DOHH2 (cell line): ENCODE measurements around the gene MTHFD2L.
A peak's percentile ranks its signal among the peaks of the same experiment; 100 is the strongest.

ENCODE experiments used
- H3F3A ChIP-seq: fragments of 200-600 bp; sonication (generic), shearing (Covaris generic); 2 replicates; pipeline ENCODE4 v1.6.0; 2016; ENCODE audit warnings: antibody characterized with exemption, mild to moderate bottlenecking; ENCODE audit not compliant: control insufficient read depth, insufficient read depth
- H3K27ac ChIP-seq: fragments of 200-600 bp; sonication (generic); 2 replicates; pipeline ENCODE4 v1.5.1; 2014; ENCODE audit warnings: low read depth, mild to moderate bottlenecking, low read length, moderate library complexity
- H3K27me3 ChIP-seq: fragments of 200-600 bp; sonication (generic); 2 replicates; pipeline ENCODE4 v1.6.1; 2014; ENCODE audit warnings: mild to moderate bottlenecking, low read length, mixed read lengths; ENCODE audit not compliant: control insufficient read depth
- H3K36me3 ChIP-seq: fragments of 200-600 bp; sonication (generic); 2 replicates; pipeline ENCODE4 v1.6.1; 2014; ENCODE audit warnings: mild to moderate bottlenecking, low read length, moderate library complexity, mixed read lengths; ENCODE audit not compliant: control insufficient read depth
- H3K4me1 ChIP-seq: fragments of 200-600 bp; sonication (generic); 2 replicates; pipeline ENCODE4 v1.6.1; 2014; ENCODE audit warnings: mild to moderate bottlenecking, low read length, mixed read lengths; ENCODE audit not compliant: control insufficient read depth
- H3K4me2 ChIP-seq: fragments of 200-600 bp; sonication (generic); 2 replicates; pipeline ENCODE4 v1.6.0; 2014; ENCODE audit warnings: mild to moderate bottlenecking, low read length, moderate library complexity
- H3K4me3 ChIP-seq: fragments of 200-600 bp; sonication (generic); 2 replicates; pipeline ENCODE4 v1.5.1; 2014; ENCODE audit warnings: mild to moderate bottlenecking, low read length, mixed read lengths
- H3K79me2 ChIP-seq: fragments of 200-600 bp; sonication (generic); 2 replicates; pipeline ENCODE4 v1.6.1; 2014; ENCODE audit warnings: mild to moderate bottlenecking, low read length, mixed read lengths; ENCODE audit not compliant: control insufficient read depth
- H3K9me2 ChIP-seq: fragments of 200-600 bp; sonication (generic); replicated peaks from 2 replicates; pipeline ENCODE4 v1.6.1; 2014; ENCODE audit warnings: mild to moderate bottlenecking, low read length, mixed read lengths; ENCODE audit not compliant: control insufficient read depth
- H3K9me3 ChIP-seq: fragments of 200-600 bp; sonication (generic); 2 replicates; pipeline ENCODE4 v1.6.1; 2014; ENCODE audit warnings: antibody characterized with exemption, low read length, mixed read lengths; ENCODE audit not compliant: control insufficient read depth, insufficient read depth
- H4K20me1 ChIP-seq: fragments of 200-600 bp; sonication (generic); 2 replicates; pipeline ENCODE4 v1.6.0; 2014; ENCODE audit warnings: low read depth, mild to moderate bottlenecking, antibody characterized with exemption, low read length, moderate library complexity; ENCODE audit not compliant: control insufficient read depth, insufficient read depth
- EZH2phosphoT487 ChIP-seq: fragments of 200-600 bp; sonication (generic); IDR thresholded peaks from 2 replicates; pipeline ENCODE4 v1.6.1; 2017; ENCODE audit warnings: borderline replicate concordance, mild to moderate bottlenecking, antibody characterized with exemption, low read length, moderate library complexity, mixed read lengths
- TF ChIP-seq, protein P1 (sequence below): fragments of 200-600 bp; sonication (generic); IDR thresholded peaks from one replicate; pipeline ENCODE4 v1.5.1; 2014; ENCODE audit warnings: antibody characterized with exemption, mild to moderate bottlenecking, low read depth, low read length; ENCODE audit not compliant: poor library complexity, severe bottlenecking

Gene MTHFD2L

GRCh38 chr4:74297539-74297938 is 139.6 kb downstream of the MTHFD2L start:
- Histone ChIP-seq H3K9me2 (no peaks in the 10 kb centered on the region), H3K79me2 (no peaks in the 10 kb centered on the region), H3K4me3 (peak overlapping the region; percentile 5; the same call in 1 of the 2 replicates), H3F3A (no peaks in the 10 kb centered on the region), H3K4me2 (peak overlapping the region; percentile 36), H3K27me3 (no peaks in the 10 kb centered on the region), H3K27ac (no peak overlapping the region), H3K36me3 (no peaks in the 10 kb centered on the region), H3K4me1 (peaks cover 15% of the 10 kb centered on the region), H3K9me3 (no peaks in the 10 kb centered on the region), H4K20me1 (no peaks in the 10 kb centered on the region)
- no peak for TF ChIP-seq EZH2phosphoT487
- TF ChIP-seq, protein P1, sequence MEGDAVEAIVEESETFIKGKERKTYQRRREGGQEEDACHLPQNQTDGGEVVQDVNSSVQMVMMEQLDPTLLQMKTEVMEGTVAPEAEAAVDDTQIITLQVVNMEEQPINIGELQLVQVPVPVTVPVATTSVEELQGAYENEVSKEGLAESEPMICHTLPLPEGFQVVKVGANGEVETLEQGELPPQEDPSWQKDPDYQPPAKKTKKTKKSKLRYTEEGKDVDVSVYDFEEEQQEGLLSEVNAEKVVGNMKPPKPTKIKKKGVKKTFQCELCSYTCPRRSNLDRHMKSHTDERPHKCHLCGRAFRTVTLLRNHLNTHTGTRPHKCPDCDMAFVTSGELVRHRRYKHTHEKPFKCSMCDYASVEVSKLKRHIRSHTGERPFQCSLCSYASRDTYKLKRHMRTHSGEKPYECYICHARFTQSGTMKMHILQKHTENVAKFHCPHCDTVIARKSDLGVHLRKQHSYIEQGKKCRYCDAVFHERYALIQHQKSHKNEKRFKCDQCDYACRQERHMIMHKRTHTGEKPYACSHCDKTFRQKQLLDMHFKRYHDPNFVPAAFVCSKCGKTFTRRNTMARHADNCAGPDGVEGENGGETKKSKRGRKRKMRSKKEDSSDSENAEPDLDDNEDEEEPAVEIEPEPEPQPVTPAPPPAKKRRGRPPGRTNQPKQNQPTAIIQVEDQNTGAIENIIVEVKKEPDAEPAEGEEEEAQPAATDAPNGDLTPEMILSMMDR = no peak

DNA sequence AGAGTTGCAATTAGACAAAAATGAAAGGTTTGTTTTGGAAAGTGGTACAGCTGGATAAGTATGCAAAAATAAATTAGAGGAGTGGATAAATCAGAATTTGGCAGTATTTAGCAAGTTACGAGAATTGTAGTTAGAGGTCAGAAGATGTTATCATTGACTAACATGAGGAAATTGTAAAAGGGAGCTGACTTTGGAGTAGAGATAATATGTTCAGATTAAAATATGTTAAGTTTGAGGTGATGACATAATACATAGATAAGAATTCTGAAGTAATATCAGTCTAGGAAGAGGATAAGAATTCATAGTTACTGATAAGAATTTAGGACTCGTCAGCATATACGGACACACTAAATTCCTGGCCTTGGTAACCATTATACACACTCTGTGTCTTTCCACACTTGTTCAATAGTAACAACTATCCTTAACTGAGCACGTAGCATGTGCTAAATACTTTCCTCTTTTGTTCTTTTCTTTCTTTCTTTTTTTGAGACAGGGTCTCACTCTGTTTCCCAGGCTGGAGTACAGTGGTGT is 146.2 kb downstream of the MTHFD2L start:
- Histone ChIP-seq H3K27ac (no peak overlapping the region), H3K4me1 (peaks cover under 1% of the 10 kb centered on the region), H3K9me2 (no peaks in the 10 kb centered on the region), H3F3A (no peaks in the 10 kb centered on the region), H3K4me2 (no peak overlapping the region), H4K20me1 (no peaks in the 10 kb centered on the region), H3K79me2 (no peaks in the 10 kb centered on the region), H3K27me3 (no peaks in the 10 kb centered on the region), H3K9me3 (no peaks in the 10 kb centered on the region), H3K36me3 (no peaks in the 10 kb centered on the region), H3K4me3 (no peak overlapping the region)
- TF ChIP-seq, protein P1 = no peak

GRCh38 chr4:74305000-74305399 is 147.1 kb downstream of the MTHFD2L start:
- H4K20me1 ChIP-seq = no peaks in the 10 kb centered on the region
- no peak overlapping the region for H3K4me2 ChIP-seq
- no peaks in the 10 kb centered on the region for H3K9me2 ChIP-seq
- H3K36me3 ChIP-seq = no peaks in the 10 kb centered on the region
- H3K9me3 ChIP-seq = no peaks in the 10 kb centered on the region
- H3K27ac ChIP-seq = no peak overlapping the region
- H3K4me3 ChIP-seq = no peak overlapping the region
- peaks cover 7% of the 10 kb centered on the region for H3K4me1 ChIP-seq
- H3K79me2 ChIP-seq = no peaks in the 10 kb centered on the region
- no peaks in the 10 kb centered on the region for H3K27me3 ChIP-seq
- no peaks in the 10 kb centered on the region for H3F3A ChIP-seq
- TF ChIP-seq, protein P1 = no peak
- TF ChIP-seq EZH2phosphoT487 = no peak

DNA sequence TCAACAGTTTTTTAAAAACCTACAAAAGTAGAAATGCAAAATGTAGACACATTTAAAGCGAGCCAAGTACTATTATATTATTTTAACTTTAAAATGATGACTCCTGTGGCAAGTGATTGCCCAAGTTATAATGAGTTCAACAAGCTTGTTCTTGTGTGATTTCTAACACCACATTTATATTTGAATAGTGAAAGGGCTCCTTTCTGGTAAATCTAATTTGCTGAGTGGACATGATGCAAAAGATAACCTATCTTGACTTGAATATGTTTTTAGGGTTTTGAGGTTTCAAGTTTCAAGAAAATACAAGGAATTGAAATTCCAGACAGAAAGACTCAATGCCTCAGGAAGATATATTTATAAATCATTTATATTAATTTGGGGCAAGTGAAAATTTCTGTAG is 149.3 kb downstream of the MTHFD2L start:
- Histone ChIP-seq H3K27ac (no peak overlapping the region), H3K79me2 (no peaks in the 10 kb centered on the region), H3K4me3 (no peak overlapping the region), H4K20me1 (no peaks in the 10 kb centered on the region), H3K4me2 (no peak overlapping the region), H3F3A (no peaks in the 10 kb centered on the region), H3K4me1 (peaks cover 7% of the 10 kb centered on the region), H3K36me3 (no peaks in the 10 kb centered on the region), H3K9me2 (no peaks in the 10 kb centered on the region), H3K9me3 (no peaks in the 10 kb centered on the region), H3K27me3 (no peaks in the 10 kb centered on the region)
- TF ChIP-seq EZH2phosphoT487 = no peak
- TF ChIP-seq, protein P1 = no peak
